Adrenal gland (tissue), 12 donors: ENCODE measurements around the gene PRDM8. TPM values are rescaled to one million over a fixed set of nuclear protein-coding genes. Genes with fewer than 3 reads are reported as not detected.
"Not testable (repeated sequence)": the region's sequence is repeated elsewhere in the genome, so short reads cannot be mapped to it uniquely, and the experiment has no call there.

Experiments
- DNase-seq, 7 donors: peaks; one replicate each; pipeline ENCODE4 v3.0.0-alpha.2; 2019 to 2020
- H3K27ac ChIP-seq, 5 donors: fragments of 200-600 bp; sonication (generic) in 4 of 5; 1 replicate in 3 of 5; 2 replicates in 2 of 5; pipeline versions ENCODE4 v1.5.1 to v1.8.0; 2016 to 2020; ENCODE audit warnings: mild to moderate bottlenecking in 1 of 5
- H3K27me3 ChIP-seq: fragments of 200-600 bp; 2 replicates; pipeline ENCODE4 v1.8.0; 2021
- H3K36me3 ChIP-seq, 2 donors: fragments of 200-600 bp; replicated peaks in 1 of 2; 1 replicate in 1 of 2; 2 replicates in 1 of 2; pipeline versions ENCODE4 v1.5.1 to v1.8.0; 2018 to 2022
- H3K4me1 ChIP-seq, 2 donors: fragments of 200-600 bp; replicated peaks in 1 of 2; 1 replicate in 1 of 2; 2 replicates in 1 of 2; pipeline versions ENCODE4 v1.5.1 to v1.8.0; 2018 to 2021
- H3K4me3 ChIP-seq, 4 donors: fragments of 200-600 bp; sonication (generic) in 3 of 4; one replicate each; pipeline ENCODE4 v1.5.1; 2016 to 2018
- H3K9me3 ChIP-seq, 3 donors: fragments of 200-600 bp; sonication (generic) in 1 of 3; replicated peaks in 1 of 3; 1 replicate in 2 of 3; 2 replicates in 1 of 3; pipeline versions ENCODE4 v1.5.1 to v1.8.0; 2016 to 2021
- CTCF ChIP-seq, 6 experiments: fragments of 450-650 bp in 4 of 6; fragments of 200-600 bp in 2 of 6; sonication (generic) in 1 of 6; IDR thresholded peaks; 1 replicate in 5 of 6; 2 replicates in 1 of 6; pipeline versions ENCODE4 v1.5.1 to v1.8.0; 2016 to 2021; ENCODE audit warnings: antibody characterized with exemption in 6 of 6, mild to moderate bottlenecking in 2 of 6, moderate library complexity in 1 of 6
- POLR2A ChIP-seq, 2 donors: fragments of 450-650 bp; IDR thresholded peaks; one replicate each; pipeline ENCODE4 v1.6.1; 2017; ENCODE audit warnings: antibody characterized with exemption in 2 of 2, mild to moderate bottlenecking in 2 of 2, moderate library complexity in 1 of 2
- WGBS, 4 donors: extraction: QIAGEN DNeasy Blood & Tissue Kit in 2 of 4; methylation state at CpG; one replicate each; pipeline versions ENCODE4 v1.1.5 to v1.1.7; 2013 to 2017; 5-methylcytosine and 5-hydroxymethylcytosine counted together
- intact Hi-C, 2 donors: fragments of 100-400 bp; cut with DNase I; formaldehyde crosslinking; loops; one replicate each; pipeline versions ENCODE4 v1.14.1 to v1.15.0; 2022 to 2023
- polyA plus RNA-seq, 3 donors: library from polyadenylated mRNA; stranded (reverse); fragments of 200-250 nt in 2 of 3; fragments of 350-450 nt in 1 of 3; fragmentation: Illumina TruSeq in 1 of 3; extraction: RNeasy Lipid Tissue Mini Kit (QIAGEN cat#74804) in 1 of 3; gene quantifications; one replicate each; pipeline ENCODE4 v1.2.3, GENCODE V29; 2013 to 2014
- total RNA-seq, 9 donors: library from RNA; depleted of rRNA in 4 of 9; stranded (reverse); fragments of >200 nt in 4 of 9; fragments of 120-200 nt in 1 of 9; fragmentation: NEBNext Ultra II Directional in 1 of 9; extraction: Animal tissue kit (Norgen Biotek cat#: 25700) in 1 of 9; gene quantifications; one replicate each; pipeline versions ENCODE4 v1.1.0 to v1.2.4, GENCODE V29; 2013 to 2023
- donor health status: healthy with polysubstance abuse.
- donor health status: Bipolar disorder and iron deficiency.
- donor health status: DM: yes; HTN: yes; CAD: no.
- donor health status: DM: no; HTN: no; CAD: no.
- donor health status: DM: no; HTN: no; CAD: no.
- donor health status: DM: yes; HTN: yes; CAD: no.

The PRDM8 gene
- total and polyA plus RNA-seq, 12 donors = 0.36 to 5.0 (median 1.6) TPM

GRCh38 chr4:80171656-80172055 is 25.6 kb upstream of the PRDM8 start:
- no peaks in the 10 kb centered on the region for H3K9me3 ChIP-seq
- H3K4me3 ChIP-seq = no peak overlapping the region
- H3K36me3 ChIP-seq = no peaks in the 10 kb centered on the region
- no peak overlapping the region for H3K27ac ChIP-seq
- DNase-seq = no peak
- intact Hi-C loops = no loop called here
- no peaks in the 10 kb centered on the region for H3K27me3 ChIP-seq
- 71 to 81% (median 74%) methylated on average over 3 of the region's 3 CpGs for WGBS, 4 donors
- no peaks in the 10 kb centered on the region for H3K4me1 ChIP-seq
- TF ChIP-seq CTCF (IDR thresholded peaks at IDR 0.05) (no peak), POLR2A (IDR thresholded peaks at IDR 0.05) (no peak)

DNA sequence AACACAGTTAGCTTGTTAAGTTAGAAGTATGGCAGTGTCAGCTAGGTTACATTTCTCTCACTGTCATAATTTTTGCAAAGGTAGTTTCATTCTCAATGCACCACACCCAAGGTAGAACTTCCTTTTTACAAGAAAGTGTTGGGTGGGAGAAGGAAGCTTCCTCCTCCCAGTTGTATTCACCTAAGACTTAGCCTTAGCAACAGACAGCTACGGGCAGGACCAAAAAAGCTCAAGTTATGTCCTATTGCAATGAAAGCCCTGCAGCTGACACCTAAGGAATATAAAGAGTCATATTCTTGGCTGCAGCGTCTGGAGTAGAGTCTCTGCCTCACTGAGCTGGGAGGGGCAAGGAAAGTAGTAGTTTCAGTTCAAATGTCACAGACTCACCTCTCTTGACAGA is 25.1 kb upstream of the PRDM8 start:
- H3K27ac ChIP-seq = no peak overlapping the region

DNA sequence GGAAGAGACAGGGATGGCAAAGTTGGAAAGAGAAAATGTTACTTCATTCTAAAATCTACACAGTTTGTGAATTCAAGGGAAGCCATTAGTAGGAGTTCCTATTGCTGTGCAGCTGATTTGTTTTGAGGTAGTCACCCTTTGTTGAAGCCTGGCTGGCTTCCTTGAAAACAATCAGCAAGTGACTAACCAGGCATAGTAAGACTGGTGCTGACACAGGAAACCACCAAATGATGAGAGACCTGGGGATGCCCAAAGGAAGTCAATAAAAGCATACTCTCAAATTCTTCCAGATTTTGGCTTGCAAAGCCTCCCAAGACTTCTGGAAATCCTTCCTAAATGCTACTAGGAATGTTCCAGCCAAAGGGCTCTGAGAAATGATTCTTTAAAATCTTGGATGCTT is 23.9 kb upstream of the PRDM8 start:
- DNase-seq = no peak
- H3K27ac ChIP-seq = no peak overlapping the region
- intact Hi-C loops = no loop called here

More for the DNA sequence above, 25.1 kb upstream of the PRDM8 start:
- no peak for DNase-seq
- Histone ChIP-seq H3K9me3 (no peaks in the 10 kb centered on the region), H3K36me3 (no peaks in the 10 kb centered on the region), H3K4me1 (no peaks in the 10 kb centered on the region), H3K27me3 (no peaks in the 10 kb centered on the region), H3K4me3 (no peak overlapping the region)
- WGBS, 4 donors = 72 to 89% (median 78%) methylated on average over 2 of the region's 2 CpGs
- intact Hi-C loops = no loop called here
- no peak for TF ChIP-seq CTCF (IDR thresholded peaks at IDR 0.05)
- no peak for TF ChIP-seq POLR2A (IDR thresholded peaks at IDR 0.05)

DNA sequence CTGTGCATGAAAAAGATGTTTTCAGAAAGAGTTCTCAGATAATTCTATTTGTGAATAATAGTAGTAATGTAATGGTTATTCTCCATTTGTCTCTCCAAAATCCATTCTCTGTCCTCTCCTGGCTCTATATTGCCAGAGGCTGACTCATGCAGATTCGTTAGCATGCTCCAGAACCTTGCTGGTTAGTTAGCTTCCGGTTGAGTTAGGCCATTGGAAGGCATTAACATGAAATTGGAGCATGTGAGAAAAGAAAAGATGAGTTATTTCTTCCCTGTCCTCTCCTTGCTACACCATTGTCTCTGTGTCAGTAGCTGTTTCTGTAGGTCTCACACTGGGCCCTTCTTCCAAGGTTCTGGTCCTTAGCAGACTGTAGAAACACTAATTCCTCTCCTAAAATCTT is 23.5 kb upstream of the PRDM8 start:
- Histone ChIP-seq H3K4me3 (no peak overlapping the region), H3K9me3 (no peaks in the 10 kb centered on the region), H3K36me3 (no peaks in the 10 kb centered on the region), H3K27me3 (no peaks in the 10 kb centered on the region), H3K4me1 (no peaks in the 10 kb centered on the region), H3K27ac (no peak overlapping the region)
- no peak for DNase-seq
- WGBS, 4 donors = 70 to 91% (median 79%) methylated on average over 2 of the region's 2 CpGs
- intact Hi-C loops = no loop called here
- TF ChIP-seq POLR2A (IDR thresholded peaks at IDR 0.05) (no peak), CTCF (IDR thresholded peaks at IDR 0.05) (no peak)

More for the DNA sequence above, 23.9 kb upstream of the PRDM8 start:
- TF ChIP-seq POLR2A (IDR thresholded peaks at IDR 0.05) = no peak
- TF ChIP-seq CTCF (IDR thresholded peaks at IDR 0.05) = no peak
- H3K9me3 ChIP-seq = no peaks in the 10 kb centered on the region
- no peak overlapping the region for H3K4me3 ChIP-seq
- no peaks in the 10 kb centered on the region for H3K27me3 ChIP-seq
- no peaks in the 10 kb centered on the region for H3K36me3 ChIP-seq
- H3K4me1 ChIP-seq = no peaks in the 10 kb centered on the region

DNA sequence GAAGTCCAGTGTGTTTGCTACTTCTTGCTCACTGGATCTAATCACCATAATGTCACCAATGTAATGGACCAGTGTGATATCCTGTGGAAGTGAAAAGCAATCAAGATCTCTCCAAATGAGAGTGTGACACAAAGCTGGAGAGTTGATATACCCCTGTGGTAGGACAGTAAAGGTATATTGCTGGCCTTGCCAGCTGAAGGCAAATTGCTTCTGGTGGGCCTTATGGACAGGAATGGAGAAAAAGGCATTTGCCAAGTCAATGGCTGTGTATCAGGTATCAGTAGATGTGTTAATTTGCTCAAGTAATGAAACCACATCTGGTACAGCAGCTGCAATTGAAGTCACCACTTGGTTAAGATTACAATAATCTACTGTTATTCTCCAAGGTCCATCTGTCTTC is 19.5 kb upstream of the PRDM8 start:
- intact Hi-C loops, DNase-seq, H3K27ac ChIP-seq: not testable (repeated sequence)

More for the DNA sequence above, 19.5 kb upstream of the PRDM8 start:
- not testable (repeated sequence) for H3K9me3 ChIP-seq, H3K4me3 ChIP-seq, H3K27me3 ChIP-seq, H3K4me1 ChIP-seq, H3K36me3 ChIP-seq
